Measurements from ENCODE around the gene CFAP299. TPM values are rescaled to one million over a fixed set of nuclear protein-coding genes. Genes with fewer than 3 reads are reported as not detected.
A peak's percentile ranks its signal among the peaks of the same experiment; 100 is the strongest.

CFAP299 gene
- total RNA-seq, 4 donors from 2014 or later, result not detected

- H3K4me1 ChIP-seq, result peaks cover 0 to 7% (median 3%) of the 10 kb centered on the region in 4 donors
- no peak for DNase-seq
- H3K27me3 ChIP-seq, result no peaks in the 10 kb centered on the region
- no peaks in the 10 kb centered on the region for H3K9me3 ChIP-seq
- no peak overlapping the region for H3K4me3 ChIP-seq
- H3K36me3 ChIP-seq, result no peaks in the 10 kb centered on the region
- no peak for TF ChIP-seq POLR2A (IDR thresholded peaks at IDR 0.05)
- no peak for TF ChIP-seq CTCF (IDR thresholded peaks at IDR 0.05)
- no peak overlapping the region for H3K27ac ChIP-seq
Observed at GRCh38 chr4:80608281-80608980, 272.9 kb downstream of the CFAP299 start.

- no peak for TF ChIP-seq CTCF (IDR thresholded peaks at IDR 0.05)
- TF ChIP-seq POLR2A (IDR thresholded peaks at IDR 0.05), result no peak
- Histone ChIP-seq H3K27me3 (no peaks in the 10 kb centered on the region), H3K4me3 (no peak overlapping the region), H3K4me1 (peaks cover 0 to 7% (median 3%) of the 10 kb centered on the region in 4 donors), H3K36me3 (no peaks in the 10 kb centered on the region), H3K9me3 (no peaks in the 10 kb centered on the region), H3K27ac (no peak overlapping the region)
- DNase-seq, result no peak
Observed at GRCh38 chr4:80610199-80610598, 274.7 kb downstream of the CFAP299 start.

- TF ChIP-seq POLR2A (IDR thresholded peaks at IDR 0.05) (no peak), CTCF (IDR thresholded peaks at IDR 0.05) (no peak)
- no peaks in the 10 kb centered on the region for H3K36me3 ChIP-seq
- no peaks in the 10 kb centered on the region for H3K27me3 ChIP-seq
- H3K9me3 ChIP-seq, result no peaks in the 10 kb centered on the region
- H3K4me3 ChIP-seq, result no peak overlapping the region
- peak in 2 of 3 donors; percentile 77 to 83 for DNase-seq
- peak overlapping the region in 2 of 4 donors; percentile 22 to 26 for H3K27ac ChIP-seq
- H3K4me1 ChIP-seq, result peaks cover 0 to 7% (median 3%) of the 10 kb centered on the region in 4 donors
Observed at GRCh38 chr4:80610845-80611677, 275.5 kb downstream of the CFAP299 start.

- Histone ChIP-seq H3K9me3 (no peaks in the 10 kb centered on the region), H3K27me3 (no peaks in the 10 kb centered on the region), H3K4me3 (no peak overlapping the region), H3K27ac (peak overlapping the region in 1 of 4 donors; percentile 26), H3K36me3 (no peaks in the 10 kb centered on the region), H3K4me1 (peaks cover 0 to 7% (median 3%) of the 10 kb centered on the region in 4 donors)
- TF ChIP-seq POLR2A (IDR thresholded peaks at IDR 0.05), result no peak
- no peak for TF ChIP-seq CTCF (IDR thresholded peaks at IDR 0.05)
- no peak for DNase-seq
Observed at GRCh38 chr4:80611678-80611979, 276.1 kb downstream of the CFAP299 start.

- no peak overlapping the region for H3K4me3 ChIP-seq
- H3K9me3 ChIP-seq, result no peaks in the 10 kb centered on the region
- no peaks in the 10 kb centered on the region for H3K27me3 ChIP-seq
- H3K4me1 ChIP-seq, result peaks cover 0 to 7% (median 3%) of the 10 kb centered on the region in 4 donors
- TF ChIP-seq POLR2A (IDR thresholded peaks at IDR 0.05) (no peak), CTCF (IDR thresholded peaks at IDR 0.05) (no peak)
- DNase-seq, result no peak
- no peaks in the 10 kb centered on the region for H3K36me3 ChIP-seq
- no peak overlapping the region for H3K27ac ChIP-seq
Observed at GRCh38 chr4:80613470-80613869, 277.9 kb downstream of the CFAP299 start.

Data from Peyer's patch (tissue), 4 donors.